HEK293T (cell line): ENCODE data around the gene UTP18.

Experiments used
- ARNT ChIP-seq: fragments of 450-650 bp; IDR thresholded peaks from 2 replicates; pipeline ENCODE4 v1.6.1; 2017; ENCODE audit warnings: mild to moderate bottlenecking
- FOXA1 ChIP-seq: fragments of 450-650 bp; IDR thresholded peaks from 2 replicates; pipeline ENCODE4 v1.6.1; 2016; ENCODE audit warnings: mild to moderate bottlenecking
- FOXK2 ChIP-seq: fragments of 450-650 bp; IDR thresholded peaks from 2 replicates; pipeline ENCODE4 v1.6.1; 2016; ENCODE audit warnings: mild to moderate bottlenecking
- FOXM1 ChIP-seq: fragments of 450-650 bp; IDR thresholded peaks from 2 replicates; pipeline ENCODE4 v1.6.1; 2017; ENCODE audit warnings: mild to moderate bottlenecking, borderline replicate concordance
- HDGF ChIP-seq: fragments of 450-650 bp; IDR thresholded peaks from 2 replicates; pipeline ENCODE4 v1.6.1; 2017; ENCODE audit warnings: antibody characterized with exemption, borderline replicate concordance
- PKNOX1 ChIP-seq: fragments of 450-650 bp; IDR thresholded peaks from 2 replicates; pipeline ENCODE4 v1.6.1; 2016
- SUZ12 ChIP-seq: fragments of 450-650 bp; IDR thresholded peaks from 2 replicates; pipeline ENCODE4 v1.6.1; 2016; ENCODE audit warnings: mild to moderate bottlenecking
- TARDBP ChIP-seq: fragments of 450-650 bp; IDR thresholded peaks from 2 replicates; pipeline ENCODE4 v1.6.1; 2016
- ZNF384 ChIP-seq: fragments of 450-650 bp; IDR thresholded peaks from 2 replicates; pipeline ENCODE4 v1.6.1; 2016

DNA sequence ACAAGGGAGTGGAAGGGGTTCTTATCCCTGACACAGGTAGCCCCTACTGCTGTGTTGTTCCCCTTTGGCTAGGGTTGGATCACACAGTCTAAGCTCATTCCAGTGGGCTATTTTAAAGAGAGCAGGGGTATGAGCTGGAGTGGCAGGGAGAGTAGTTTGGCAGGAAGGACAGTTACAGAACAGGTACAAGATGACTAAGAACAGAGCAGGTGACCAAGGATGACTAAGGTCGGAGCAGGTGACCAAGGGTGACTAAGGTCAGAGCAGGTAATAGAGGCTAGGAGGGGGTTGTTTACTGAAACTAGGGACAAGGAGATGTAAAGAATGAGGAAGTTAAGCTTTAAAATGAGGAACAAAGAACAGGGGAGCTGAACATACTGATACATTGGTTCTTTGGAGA lies 58.8 kb downstream of the UTP18 start:
- TF ChIP-seq PKNOX1 (no peak), FOXM1 (no peak), SUZ12 (no peak), ARNT (no peak), TARDBP (no peak), FOXA1 (no peak), HDGF (no peak), ZNF384 (no peak), FOXK2 (no peak)
